GM19324 (cell line): Measurements from ENCODE around the gene ZFP3.
"Not testable (repeated sequence)": the region's sequence is repeated elsewhere in the genome, so short reads cannot be mapped to it uniquely, and the experiment has no call there.

Experiments
- ATAC-seq: cut with Tn5 transposase; IDR thresholded peaks from one replicate; pipeline ENCODE4 v1.9.1; 2021; ENCODE audit warnings: mild to moderate bottlenecking, moderate library complexity; ENCODE audit not compliant: unreplicated experiment, low FRiP score

ZFP3 gene

DNA sequence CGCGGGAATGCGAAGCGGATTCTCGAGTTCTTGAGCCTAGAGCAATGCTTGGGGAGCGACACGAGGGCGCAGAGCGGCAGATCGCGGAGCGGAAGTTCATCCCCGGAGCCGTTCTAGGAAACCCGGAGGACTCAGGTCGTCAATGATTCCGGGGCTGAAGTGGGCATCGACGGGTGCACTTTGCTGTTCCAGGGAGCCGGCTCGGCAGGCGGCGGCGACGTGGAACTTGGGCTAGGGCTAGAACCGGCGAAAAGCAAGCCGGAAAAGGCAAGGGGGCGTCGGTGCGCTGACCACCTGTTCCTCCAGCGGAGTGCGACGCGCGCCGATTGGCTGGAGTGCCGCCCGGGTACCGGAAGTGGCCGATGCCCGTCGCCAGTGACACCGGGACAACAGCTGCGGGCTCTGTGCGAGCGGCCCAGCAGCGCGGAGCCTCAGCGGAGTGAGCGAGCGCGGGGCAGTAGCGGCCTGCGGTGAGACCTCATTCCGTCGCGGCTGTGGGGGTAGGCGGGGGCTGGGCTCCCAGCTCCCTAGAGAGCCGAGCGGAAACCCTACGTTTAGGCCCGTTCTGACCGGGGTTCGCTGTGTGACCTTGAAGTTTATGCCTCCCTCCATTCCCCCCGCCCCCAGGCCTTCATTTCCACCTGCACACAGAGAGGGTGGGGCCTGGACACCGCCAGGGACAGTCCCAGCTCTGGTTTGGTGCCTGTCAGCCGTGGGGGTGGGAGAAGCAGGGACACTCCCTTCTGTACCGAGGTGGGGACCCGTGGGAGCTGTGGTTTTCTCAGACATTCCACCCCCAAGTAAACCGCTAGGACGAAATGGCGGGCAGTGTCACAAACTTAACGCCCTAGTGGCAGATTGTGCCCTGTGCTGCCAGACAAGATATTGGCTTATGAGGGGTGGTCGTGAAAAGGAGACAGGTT, at the start of gene ZFP3:
Gene ZFP3 (plus strand): TSS at position 362 of the 923 bp plus-strand sequence. CDS start 13,038 bp downstream, outside the sequence.
- ATAC-seq = peak; percentile 83

DNA sequence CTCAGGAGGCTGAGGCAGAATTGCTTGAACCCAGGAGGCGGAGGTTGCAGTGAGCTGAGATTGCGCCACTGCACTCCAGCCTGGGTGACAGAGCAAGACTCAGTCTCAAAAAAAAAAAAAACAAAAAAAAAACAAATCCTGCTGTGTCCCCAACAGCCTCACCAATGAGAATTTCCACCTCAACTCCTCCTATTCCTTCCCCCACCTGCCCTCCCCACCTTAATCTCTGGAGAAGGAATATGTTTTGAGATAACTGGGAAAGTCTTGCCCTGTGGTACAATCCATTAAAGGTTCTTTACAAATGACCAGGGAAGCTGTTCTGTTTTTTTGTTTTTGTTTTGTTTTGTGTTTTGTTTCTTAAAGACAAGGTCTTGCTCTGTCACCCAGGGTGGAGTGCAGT, 48.1 kb upstream of the ZFP3 start:
- not testable (repeated sequence) for ATAC-seq

DNA sequence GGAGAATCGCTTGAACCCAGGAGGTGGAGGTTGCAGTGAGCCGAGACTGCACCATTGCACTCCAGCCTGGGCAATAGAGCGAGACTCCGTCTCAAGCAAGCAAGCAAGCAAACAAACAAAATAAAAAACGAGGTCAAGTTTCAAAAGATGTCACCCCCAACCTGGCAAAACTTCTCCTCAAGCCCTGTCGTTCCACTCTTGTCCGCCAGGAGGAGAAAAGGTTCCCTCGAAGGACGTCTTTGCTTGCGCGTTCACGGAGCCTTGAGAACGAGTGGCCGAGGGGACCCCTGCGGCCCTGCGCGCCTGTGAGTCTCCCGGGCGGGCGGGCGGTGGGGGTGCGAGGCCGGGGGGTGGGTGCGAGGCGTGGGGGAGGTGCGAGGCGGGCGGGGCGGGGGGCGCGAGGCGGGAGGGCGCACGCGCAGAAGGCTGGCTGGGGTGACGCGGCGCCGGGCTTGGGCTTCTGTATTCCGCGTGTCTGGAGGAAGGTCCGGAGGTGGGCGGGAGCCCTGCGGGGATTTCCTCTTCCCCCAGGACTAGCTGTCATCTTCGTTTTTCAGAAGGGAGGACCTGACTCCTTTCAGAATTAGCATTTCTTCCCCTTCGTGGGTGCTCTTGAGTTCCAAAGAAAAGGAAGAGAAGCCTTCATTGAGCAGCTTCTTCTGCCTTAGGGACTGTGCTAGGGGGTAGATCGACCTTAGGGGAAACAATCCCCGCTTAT, 46.7 kb upstream of the ZFP3 start:
- ATAC-seq = peak; percentile 64

DNA sequence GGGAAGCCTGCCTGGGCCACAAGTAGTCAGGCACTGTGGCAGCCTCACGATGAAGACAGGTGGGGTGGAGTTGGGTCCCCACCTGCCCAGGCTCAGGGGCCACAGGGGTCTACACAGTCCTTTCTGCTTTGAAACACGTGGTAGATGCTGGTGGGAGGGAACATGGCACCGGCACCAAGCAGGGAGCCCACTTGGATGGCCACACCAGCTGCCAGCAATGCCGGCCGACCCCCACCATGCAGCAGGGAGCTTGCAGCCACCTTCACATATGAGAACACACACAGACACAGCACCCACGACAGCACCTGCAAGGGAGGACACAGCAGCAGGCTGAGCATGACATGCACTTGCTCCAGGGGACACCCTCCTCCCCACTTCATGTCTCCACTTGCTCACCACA, 45.4 kb upstream of the ZFP3 start:
- ATAC-seq = no peak

DNA sequence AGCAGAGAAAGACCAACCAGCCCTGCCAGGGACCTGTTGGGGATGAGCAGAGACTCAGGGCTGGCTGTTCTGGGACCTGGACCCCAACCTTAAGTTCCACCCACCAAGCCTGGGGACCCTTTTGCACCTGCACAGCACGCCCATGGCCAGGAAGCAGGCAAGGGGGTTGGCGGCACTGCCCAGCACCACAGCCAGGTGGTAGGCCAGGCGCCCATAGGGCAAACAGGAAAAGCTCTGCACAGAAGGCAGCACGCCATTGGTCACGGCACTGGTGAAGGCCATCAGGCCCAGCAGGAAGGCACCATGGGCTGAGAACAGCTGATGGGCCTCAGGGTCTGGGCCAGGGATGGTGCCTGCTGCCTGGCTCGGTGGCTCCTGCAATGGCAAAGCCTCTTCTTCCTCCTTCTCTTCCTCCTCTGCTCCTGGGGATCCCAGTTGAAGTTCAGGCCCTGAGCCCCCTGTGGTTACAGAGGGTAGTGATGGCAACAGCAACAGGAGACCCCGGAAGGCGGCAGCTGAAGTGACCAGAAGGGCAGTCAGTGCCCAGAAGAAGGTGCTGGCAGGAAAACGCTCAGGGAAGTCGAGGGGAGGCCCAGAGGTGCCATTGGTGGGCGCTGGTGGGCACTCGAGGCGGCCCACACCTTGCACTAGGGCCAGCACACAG, 44.8 kb upstream of the ZFP3 start:
- no peak for ATAC-seq

DNA sequence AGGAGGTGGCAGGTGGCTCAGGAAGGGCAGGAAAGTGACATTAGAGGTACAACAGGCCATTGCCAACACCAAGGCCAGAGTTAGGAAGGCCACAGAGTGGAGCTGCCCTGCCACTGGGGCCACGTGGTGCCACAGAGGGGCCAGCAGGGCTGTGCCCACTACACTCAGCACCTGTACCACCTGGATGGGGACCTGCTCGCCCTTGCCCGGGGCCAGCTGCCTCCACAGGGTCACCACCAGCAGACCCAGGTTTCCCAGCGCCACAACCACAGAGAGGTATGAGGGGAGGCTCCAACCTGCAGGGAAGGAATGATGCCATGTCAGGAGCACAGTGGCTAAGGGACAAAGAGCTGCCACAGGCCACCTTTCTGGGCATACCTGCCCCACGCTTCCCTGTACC, 44.2 kb upstream of the ZFP3 start:
- ATAC-seq = no peak

DNA sequence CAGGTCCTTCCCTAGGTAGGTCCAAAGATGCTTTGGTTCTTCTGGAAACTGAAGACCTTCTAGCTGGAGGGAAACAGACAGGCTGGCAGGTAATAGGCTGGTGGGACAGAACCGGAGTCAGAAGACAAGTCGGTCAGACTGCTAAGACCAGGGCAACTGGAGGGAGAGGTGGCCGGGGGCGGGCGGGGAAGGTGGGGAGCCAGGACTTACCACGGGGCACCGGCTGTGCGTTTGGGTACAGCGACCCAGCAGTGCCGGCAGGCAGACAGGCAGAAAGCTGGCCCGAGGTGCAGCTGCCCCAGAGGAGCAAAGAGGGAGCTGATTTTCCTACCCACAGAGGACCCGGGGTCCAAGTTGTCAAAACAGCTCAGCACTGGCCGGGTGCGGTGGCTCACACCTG, 43.6 kb upstream of the ZFP3 start:
- no peak for ATAC-seq

DNA sequence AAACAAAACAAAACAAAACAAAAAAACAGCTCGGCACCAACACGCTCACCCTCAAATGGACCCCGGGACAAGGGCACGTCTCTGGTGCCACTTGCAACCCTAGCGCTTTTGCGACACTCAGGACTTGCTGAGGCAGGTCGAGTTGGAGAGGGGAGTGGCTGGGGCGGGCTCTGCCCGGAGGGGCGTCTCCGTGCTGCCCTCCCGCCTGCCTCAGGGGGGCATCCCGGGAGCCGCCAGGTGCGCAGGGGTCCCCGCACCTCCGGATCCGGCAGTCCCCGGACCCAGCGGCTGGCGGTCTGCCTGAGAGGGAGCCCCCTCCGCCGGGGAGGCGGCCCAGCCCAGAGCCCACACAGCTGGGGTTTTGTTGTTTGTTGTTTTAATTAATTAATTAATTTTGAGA, 43.0 kb upstream of the ZFP3 start, which contains the start of gene SLC52A1:
Gene SLC52A1 (minus strand): TSS at position 112 of the 400 bp plus-strand sequence. CDS start 820 bp downstream, outside the sequence.
- ATAC-seq = no peak

DNA sequence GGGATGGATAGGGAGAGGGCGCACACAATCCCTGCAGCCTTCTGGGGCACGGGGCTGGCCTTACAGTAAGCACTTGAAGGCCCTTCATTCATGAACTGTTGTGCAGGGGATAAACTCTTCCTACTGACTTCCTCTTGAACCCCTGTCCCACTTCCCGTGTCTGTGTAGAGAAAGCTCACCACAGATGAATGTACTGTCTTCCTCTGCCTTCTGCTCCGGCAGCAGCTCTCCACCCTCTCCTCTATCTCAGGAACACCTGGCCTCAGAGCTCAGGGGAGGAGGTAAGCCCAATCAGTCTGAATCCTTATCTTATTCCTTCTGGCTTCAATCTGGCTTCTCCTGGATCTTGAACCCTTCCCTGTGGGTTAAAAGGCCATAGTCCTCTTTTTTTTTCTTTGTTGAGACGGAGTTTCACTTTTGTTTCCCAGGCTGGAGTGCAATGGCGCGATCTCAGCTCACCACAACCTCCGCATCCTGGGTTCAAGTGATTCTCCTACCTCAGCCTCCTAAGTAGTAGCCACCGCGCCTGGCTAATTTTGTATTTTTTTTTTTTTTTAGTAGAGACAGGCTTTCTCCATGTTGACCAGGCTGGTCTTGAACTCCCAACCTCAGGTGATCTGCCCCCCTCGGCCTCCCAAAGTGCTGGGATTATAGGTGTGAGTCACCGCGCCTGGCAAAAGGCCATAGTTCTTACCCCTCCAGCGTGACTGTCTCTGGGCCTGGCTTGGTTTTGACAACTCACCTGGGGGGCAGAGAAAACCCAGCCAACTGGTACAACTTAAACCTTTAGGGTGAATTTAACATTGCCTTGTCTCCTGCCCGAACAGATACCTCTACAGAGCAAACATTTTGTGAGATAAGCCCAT, 35.9 kb upstream of the ZFP3 start:
- ATAC-seq = no peak

DNA sequence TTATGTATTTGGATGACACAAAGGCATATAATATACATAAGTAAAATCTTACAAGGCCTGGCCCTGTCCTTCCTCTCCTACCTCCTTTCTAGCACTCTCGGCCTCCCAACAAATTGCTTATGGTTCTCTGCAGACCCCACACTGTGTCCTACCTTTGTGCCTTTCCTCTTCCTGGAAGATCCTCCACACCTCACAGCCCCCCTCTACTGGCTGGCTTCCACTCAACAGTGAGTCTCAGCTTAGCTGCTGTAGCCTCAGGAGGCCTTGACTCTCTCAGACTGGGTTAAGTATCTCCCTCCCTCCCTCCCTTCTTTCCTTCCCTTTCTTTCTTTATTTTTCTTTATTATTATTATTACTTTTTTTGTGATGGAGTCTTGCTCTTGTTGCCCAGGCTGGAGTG, 34.7 kb upstream of the ZFP3 start:
- no peak for ATAC-seq

DNA sequence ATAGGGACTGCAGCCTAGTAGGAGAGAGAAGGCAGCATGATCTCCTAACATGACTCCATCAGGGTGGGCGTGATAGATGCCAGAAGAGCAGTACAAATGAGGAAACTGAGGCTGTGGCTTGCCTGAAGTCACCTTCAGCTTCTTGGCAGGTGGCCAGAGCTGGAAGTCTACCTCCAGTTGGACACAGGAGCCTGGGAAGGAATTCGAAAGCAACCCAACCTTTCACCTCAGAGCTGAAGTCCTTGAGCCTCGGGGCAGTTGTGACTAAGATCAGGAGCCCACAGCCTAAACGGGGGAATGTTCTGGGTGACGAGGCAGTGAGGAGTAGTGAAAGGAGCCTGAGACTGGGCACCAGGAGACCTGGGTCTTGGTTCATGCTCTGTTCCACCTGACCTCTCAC, 33.6 kb upstream of the ZFP3 start:
- ATAC-seq = no peak

DNA sequence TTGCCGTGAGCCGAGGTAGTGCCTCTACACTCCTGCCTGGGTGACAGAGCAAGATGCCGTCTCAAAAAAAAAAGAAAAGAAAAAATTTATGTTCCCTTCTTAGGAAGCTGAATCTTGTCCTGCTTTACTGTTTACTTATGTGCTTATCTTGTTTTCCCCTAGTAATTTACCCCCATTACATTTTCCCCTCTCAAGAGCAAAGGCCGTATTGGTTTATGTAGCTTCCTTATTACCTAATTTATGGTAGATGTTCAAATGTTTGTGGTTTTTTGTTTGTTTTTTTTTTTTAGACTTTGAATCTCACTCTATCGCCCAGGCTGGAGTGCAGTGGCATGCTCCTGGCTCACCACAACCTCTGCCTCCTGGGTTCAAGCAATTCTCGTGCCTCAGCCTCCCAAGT, 32.8 kb upstream of the ZFP3 start:
- ATAC-seq = no peak

DNA sequence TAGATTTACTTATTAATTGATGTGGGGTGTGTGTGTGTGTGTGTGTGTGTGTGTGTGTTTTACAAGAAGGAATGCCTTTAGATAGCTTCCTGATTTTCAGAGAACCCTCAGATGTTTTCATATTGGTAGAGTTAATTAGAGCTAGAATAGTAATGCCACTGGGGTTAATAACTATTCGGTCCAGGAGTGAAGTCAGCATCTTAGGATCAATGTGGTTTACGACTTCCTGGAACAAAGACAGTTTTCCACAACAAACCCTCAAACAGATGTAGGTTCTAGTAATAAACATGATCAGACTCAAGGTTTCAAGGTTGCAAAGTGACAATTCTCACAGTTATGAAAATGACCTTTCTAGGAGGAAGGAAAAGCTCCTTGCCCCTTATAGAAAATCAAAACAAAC, 30.8 kb upstream of the ZFP3 start:
- ATAC-seq = no peak

DNA sequence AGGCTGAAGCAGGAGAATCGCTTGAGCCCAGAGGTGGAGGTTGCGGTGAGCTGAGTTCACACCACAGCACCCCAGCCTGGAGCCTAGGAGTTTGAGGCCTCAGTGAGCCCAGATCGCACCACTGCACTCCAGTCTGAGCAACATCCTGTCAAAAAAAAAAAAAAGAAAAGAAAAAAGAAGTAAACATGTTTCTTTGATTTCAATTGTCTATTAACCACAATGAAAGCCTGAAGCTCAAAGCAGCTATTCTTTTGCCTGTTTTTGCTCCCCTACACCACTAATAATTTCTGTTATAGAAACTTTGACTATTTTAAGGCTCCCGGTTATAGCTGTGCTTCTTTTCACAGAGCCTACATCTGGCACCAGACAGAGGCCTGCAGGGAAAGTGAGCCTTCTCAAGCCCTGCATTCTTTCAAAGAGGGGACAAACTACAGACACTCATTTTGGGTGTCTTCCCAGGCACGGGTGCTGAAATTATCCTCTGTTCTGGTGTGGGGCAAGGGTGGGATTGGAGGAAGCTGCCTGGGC, 28.9 kb upstream of the ZFP3 start:
- no peak for ATAC-seq

DNA sequence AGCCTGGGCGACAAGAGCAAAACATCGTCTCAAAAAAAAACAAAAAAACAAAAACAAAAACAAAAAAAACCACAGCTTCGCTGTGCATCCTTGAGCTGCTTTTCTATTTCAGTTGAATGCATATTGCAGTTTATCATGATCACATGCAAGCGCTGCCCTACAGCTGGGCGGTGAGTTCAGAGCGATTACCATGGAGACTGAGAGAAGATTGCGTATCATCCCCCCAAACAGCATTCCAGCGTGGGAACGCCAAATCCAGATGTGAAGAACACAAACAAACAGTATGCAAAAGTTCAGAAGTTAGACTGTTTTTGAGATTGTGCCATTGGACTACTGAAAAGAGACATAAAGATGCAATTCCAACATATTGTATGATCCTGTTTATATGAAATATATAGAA, 28.0 kb upstream of the ZFP3 start:
- ATAC-seq = no peak

DNA sequence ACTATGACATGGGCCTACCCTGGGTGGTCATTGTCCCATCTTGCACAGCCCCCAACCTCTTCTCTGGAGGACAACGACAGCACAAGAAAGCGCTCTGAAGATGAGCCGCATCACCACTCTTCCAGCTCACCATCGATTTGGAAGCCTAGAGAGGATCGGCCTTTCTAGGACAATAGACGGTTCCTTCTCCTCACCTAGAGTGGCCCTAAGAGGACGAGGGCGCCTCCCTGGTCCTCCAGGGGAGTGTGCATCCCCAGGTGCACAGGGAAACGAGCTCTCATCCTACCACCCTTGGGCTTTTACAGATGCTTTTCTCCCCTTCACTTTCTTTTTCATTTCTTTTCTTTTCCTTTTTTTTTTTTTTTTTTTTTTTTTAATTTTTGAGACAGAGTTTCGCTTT, 22.7 kb upstream of the ZFP3 start:
- ATAC-seq = no peak

DNA sequence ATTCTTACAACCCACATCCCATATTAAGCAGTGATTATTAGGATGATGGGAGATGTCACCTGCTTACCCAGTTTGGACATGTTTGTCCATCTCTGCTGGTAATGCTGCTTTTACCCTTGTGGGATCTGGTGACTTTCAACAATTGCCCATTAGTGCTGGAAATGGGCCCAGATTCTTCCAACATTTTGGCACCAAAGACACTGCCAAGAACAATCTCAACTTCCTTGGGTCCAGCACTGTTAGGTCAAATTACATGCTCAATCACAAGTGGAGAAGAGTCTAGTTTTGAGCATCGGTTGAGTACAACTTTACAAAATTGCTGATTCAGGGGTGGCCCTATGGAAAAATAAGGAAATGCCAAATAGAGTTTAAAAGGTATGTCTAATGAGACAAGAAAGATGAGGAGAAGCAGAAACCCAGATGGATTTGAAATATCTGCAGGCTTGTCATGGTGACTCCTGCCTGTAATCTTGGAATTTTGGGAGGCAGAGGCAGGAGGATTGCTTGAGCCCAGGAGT, 13.0 kb upstream of the ZFP3 start:
- ATAC-seq = no peak

DNA sequence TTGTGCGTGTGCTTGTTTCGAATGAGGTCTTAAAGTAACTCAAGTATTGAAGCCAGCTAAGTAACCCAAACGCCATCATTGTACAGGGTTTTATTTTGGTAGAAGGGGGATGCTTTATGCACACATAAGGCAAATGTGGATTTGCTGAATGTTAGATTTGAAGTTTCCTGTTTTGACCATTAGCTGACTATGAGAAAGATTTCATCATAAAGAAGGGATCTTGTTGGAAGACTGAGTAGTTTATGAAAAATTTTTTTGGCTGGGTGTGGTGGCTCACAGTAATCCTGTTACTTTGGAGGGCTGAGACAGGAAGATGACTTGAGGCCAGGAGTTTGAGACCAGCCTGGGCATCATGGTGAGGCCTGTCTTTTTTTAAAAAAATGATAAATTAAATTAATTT, 10.0 kb upstream of the ZFP3 start:
- no peak for ATAC-seq

DNA sequence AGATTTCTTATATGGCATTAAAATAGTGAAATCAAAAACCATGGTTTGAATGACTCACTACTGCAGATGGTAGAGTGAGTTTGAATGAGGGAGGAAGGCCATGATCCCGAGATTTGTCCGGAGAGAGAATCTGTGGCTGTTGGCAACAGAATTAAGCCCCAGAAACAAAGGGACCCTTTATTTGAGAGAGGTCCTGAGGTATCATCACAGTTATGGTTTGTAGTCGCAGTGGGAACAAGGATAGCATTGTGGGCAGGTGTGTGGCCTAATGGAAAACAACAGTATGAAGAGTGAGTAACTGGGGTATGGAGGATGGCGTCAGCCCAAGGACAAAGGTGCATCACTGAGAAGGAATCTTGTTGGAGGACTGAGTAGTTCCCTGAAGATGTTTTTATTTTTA, 8.5 kb upstream of the ZFP3 start:
- no peak for ATAC-seq

DNA sequence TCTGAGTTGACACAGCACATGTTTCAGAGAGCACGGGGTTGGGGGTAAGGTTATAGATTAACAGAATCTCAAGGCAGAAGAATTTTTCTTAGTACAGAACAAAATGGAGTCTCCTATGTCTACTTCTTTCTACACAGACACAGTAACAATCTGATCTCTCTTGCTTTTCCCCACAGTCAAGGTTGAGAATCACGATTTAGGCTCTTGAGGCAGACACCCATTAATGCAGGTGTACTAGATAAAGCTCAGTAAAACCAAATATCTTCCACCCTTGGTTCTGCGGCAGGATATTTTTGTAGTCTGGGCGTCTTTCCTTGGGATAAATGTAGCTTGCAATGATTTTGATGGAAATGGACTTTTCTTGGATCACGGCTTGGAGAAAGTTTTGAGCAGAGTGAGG, 2.8 kb upstream of the ZFP3 start:
- ATAC-seq = not testable (repeated sequence)
